Sigmoid colon (tissue), 7 donors: ENCODE measurements around the gene SAMD4A. TPM values are rescaled to one million over a fixed set of nuclear protein-coding genes. Genes with fewer than 3 reads are reported as not detected.

Experiments
- DNase-seq: peaks from one replicate; pipeline ENCODE4 v3.0.0-alpha.2; 2019
- H3K27ac ChIP-seq, 4 donors: fragments of 200-600 bp; sonication (generic); one replicate each; pipeline ENCODE4 v1.5.1; 2016 to 2019; ENCODE audit warnings: mild to moderate bottlenecking in 1 of 4
- H3K27me3 ChIP-seq, 3 donors: fragments of 200-600 bp; sonication (generic); one replicate each; pipeline ENCODE4 v1.5.1; 2019; ENCODE audit warnings: mild to moderate bottlenecking in 1 of 3
- H3K36me3 ChIP-seq, 4 donors: fragments of 200-600 bp; sonication (generic); one replicate each; pipeline ENCODE4 v1.5.1; 2016 to 2019
- H3K4me1 ChIP-seq, 4 donors: fragments of 200-600 bp; sonication (generic); one replicate each; pipeline ENCODE4 v1.5.1; 2017 to 2019
- H3K4me3 ChIP-seq, 4 donors: fragments of 200-600 bp; sonication (generic); one replicate each; pipeline ENCODE4 v1.5.1; 2017 to 2019; ENCODE audit warnings: mild to moderate bottlenecking in 2 of 4, moderate library complexity in 1 of 4
- H3K9me3 ChIP-seq, 4 donors: fragments of 200-600 bp in 3 of 4; sonication (generic) in 3 of 4; one replicate each; pipeline versions ENCODE4 v1.5.1 to v1.6.1; 2013 to 2019
- CTCF ChIP-seq, 4 experiments: fragments of 450-650 bp in 3 of 4; fragments of 200-600 bp in 1 of 4; IDR thresholded peaks; one replicate each; pipeline ENCODE4 v1.5.1; 2016 to 2019; ENCODE audit warnings: antibody characterized with exemption in 4 of 4, mild to moderate bottlenecking in 3 of 4, moderate library complexity in 2 of 4
- EP300 ChIP-seq, 4 donors: sonication (generic); formaldehyde crosslinking; IDR thresholded peaks; one replicate each; pipeline ENCODE4 v1.6.1; 2017; ENCODE audit warnings: antibody characterized with exemption in 4 of 4
- POLR2A ChIP-seq, 2 donors: fragments of 450-650 bp; IDR thresholded peaks; one replicate each; pipeline ENCODE4 v1.6.1; 2016; ENCODE audit warnings: antibody characterized with exemption in 2 of 2, mild to moderate bottlenecking in 2 of 2, moderate library complexity in 2 of 2
- POLR2AphosphoS5 ChIP-seq, 4 donors: sonication (generic); formaldehyde crosslinking; IDR thresholded peaks; one replicate each; pipeline ENCODE4 v1.6.1; 2017; ENCODE audit warnings: antibody characterized with exemption in 4 of 4
- WGBS, 2 donors: extraction: QIAGEN DNeasy Blood & Tissue Kit; methylation state at CpG; one replicate each; pipeline ENCODE4 v1.1.7; 2013; 5-methylcytosine and 5-hydroxymethylcytosine counted together
- intact Hi-C: fragments of 100-400 bp; cut with DNase I; formaldehyde crosslinking; loops from one replicate; pipeline ENCODE4 v1.15.1; 2023
- polyA plus RNA-seq, 3 donors: library from polyadenylated mRNA; stranded (reverse); fragments of 200-250 nt; gene quantifications; one replicate each; pipeline ENCODE4 v1.2.3, GENCODE V29; 2013
- total RNA-seq, 4 donors: library from RNA; depleted of rRNA; stranded (reverse); fragments of >200 nt; gene quantifications; one replicate each; pipeline ENCODE4 v1.1.0, GENCODE V29; 2016
- donor health status: healthy with polysubstance abuse.
- donor health status: Bipolar disorder and iron deficiency.
- donor health status: healthy.

The SAMD4A gene
- total and polyA plus RNA-seq, 7 donors = 4.2 to 135 (median 79.8) TPM

- Histone ChIP-seq H3K4me1 (peaks cover 0 to 16% (median 8%) of the 10 kb centered on the region in 4 donors), H3K36me3 (peaks cover 0 to 97% (median 36%) of the 10 kb centered on the region in 4 donors), H3K27me3 (no peaks in the 10 kb centered on the region), H3K27ac (peak overlapping the region in 3 of 4 donors; percentile 18 to 42 (median 34)), H3K4me3 (no peak overlapping the region), H3K9me3 (no peaks in the 10 kb centered on the region)
- WGBS, 2 donors = 95 to 96% methylated on average over 5 of the region's 5 CpGs
- intact Hi-C loops = no loop called here
- DNase-seq = peak; percentile 49
- TF ChIP-seq EP300 (IDR thresholded peaks at IDR 0.05) (no peak), POLR2AphosphoS5 (IDR thresholded peaks at IDR 0.05) (no peak), POLR2A (IDR thresholded peaks at IDR 0.05) (no peak), CTCF (IDR thresholded peaks at IDR 0.05) (no peak)
Observed at GRCh38 chr14:54783660-54784015, 216.7 kb downstream of the SAMD4A start.

- intact Hi-C loops = no loop called here
- Histone ChIP-seq H3K27me3 (no peaks in the 10 kb centered on the region), H3K36me3 (peaks cover 0 to 97% (median 38%) of the 10 kb centered on the region in 4 donors), H3K9me3 (no peaks in the 10 kb centered on the region), H3K27ac (peak overlapping the region in 1 of 4 donors; percentile 42), H3K4me3 (no peak overlapping the region), H3K4me1 (peaks cover 0 to 16% (median 8%) of the 10 kb centered on the region in 4 donors)
- TF ChIP-seq EP300 (IDR thresholded peaks at IDR 0.05) (no peak), CTCF (IDR thresholded peaks at IDR 0.05) (no peak), POLR2AphosphoS5 (IDR thresholded peaks at IDR 0.05) (no peak), POLR2A (IDR thresholded peaks at IDR 0.05) (no peak)
- DNase-seq = peak; percentile 52
- 93 to 96% methylated on average over 6 of the region's 6 CpGs for WGBS, 2 donors
Observed at GRCh38 chr14:54784060-54784459, 217.1 kb downstream of the SAMD4A start.

- WGBS, 2 donors = 90 to 93% methylated on average over 4 of the region's 4 CpGs
- peak; percentile 57 for DNase-seq
- Histone ChIP-seq H3K36me3 (peaks cover 5 to 96% (median 43%) of the 10 kb centered on the region in 4 donors), H3K4me1 (peaks cover 0 to 16% (median 8%) of the 10 kb centered on the region in 4 donors), H3K27ac (peak overlapping the region in 1 of 4 donors; percentile 42), H3K9me3 (no peaks in the 10 kb centered on the region), H3K4me3 (no peak overlapping the region), H3K27me3 (no peaks in the 10 kb centered on the region)
- no peak for TF ChIP-seq POLR2A (IDR thresholded peaks at IDR 0.05)
- no peak for TF ChIP-seq EP300 (IDR thresholded peaks at IDR 0.05)
- TF ChIP-seq CTCF (IDR thresholded peaks at IDR 0.05) = no peak
- no peak for TF ChIP-seq POLR2AphosphoS5 (IDR thresholded peaks at IDR 0.05)
- intact Hi-C loops = no loop called here
Observed at GRCh38 chr14:54784657-54785056, 217.7 kb downstream of the SAMD4A start.

- intact Hi-C loops = no loop called here
- no peaks in the 10 kb centered on the region for H3K9me3 ChIP-seq
- no peaks in the 10 kb centered on the region for H3K27me3 ChIP-seq
- WGBS, 2 donors = 90 to 92% methylated on average over 8 of the region's 8 CpGs
- DNase-seq = peak; percentile 53
- peaks cover 0 to 16% (median 8%) of the 10 kb centered on the region in 4 donors for H3K4me1 ChIP-seq
- peak overlapping the region in 1 of 4 donors; percentile 42 for H3K27ac ChIP-seq
- TF ChIP-seq POLR2AphosphoS5 (IDR thresholded peaks at IDR 0.05) (no peak), CTCF (IDR thresholded peaks at IDR 0.05) (no peak), POLR2A (IDR thresholded peaks at IDR 0.05) (no peak), EP300 (IDR thresholded peaks at IDR 0.05) (no peak)
- peaks cover 5 to 96% (median 46%) of the 10 kb centered on the region in 4 donors for H3K36me3 ChIP-seq
- H3K4me3 ChIP-seq = no peak overlapping the region
Observed at GRCh38 chr14:54785136-54785777, 218.3 kb downstream of the SAMD4A start.
